ENCODE data around the gene DCUN1D3.
"Not testable (repeated sequence)": the region's sequence is repeated elsewhere in the genome, so short reads cannot be mapped to it uniquely, and the experiment has no call there.

DCUN1D3 gene

GRCh38 chr16:20886320-20886719, 13.8 kb downstream of the DCUN1D3 start:
- DNase-seq = no peak

- no peak for DNase-seq
Observed at GRCh38 chr16:20884240-20884556, 16.0 kb downstream of the DCUN1D3 start.

- DNase-seq = no peak
Observed at GRCh38 chr16:20883554-20884239, 16.5 kb downstream of the DCUN1D3 start.

- no peak for DNase-seq
Observed at GRCh38 chr16:20881503-20881878, 18.7 kb downstream of the DCUN1D3 start.

GRCh38 chr16:20880867-20881502, 19.2 kb downstream of the DCUN1D3 start:
- DNase-seq = no peak

GRCh38 chr16:20879175-20880040, 20.8 kb downstream of the DCUN1D3 start:
- DNase-seq = no peak

GRCh38 chr16:20878682-20879147, 21.4 kb downstream of the DCUN1D3 start:
- no peak for DNase-seq

- no peak for DNase-seq
Observed at GRCh38 chr16:20875355-20875650, 24.9 kb downstream of the DCUN1D3 start.

- no peak for DNase-seq
Observed at GRCh38 chr16:20874088-20874581, 26.0 kb downstream of the DCUN1D3 start.

- DNase-seq = no peak
Observed at GRCh38 chr16:20873331-20873730, 26.8 kb downstream of the DCUN1D3 start.

- no peak for DNase-seq
Observed at GRCh38 chr16:20871941-20872815, 28.0 kb downstream of the DCUN1D3 start.

- DNase-seq = no peak
Observed at GRCh38 chr16:20871258-20871657, 28.9 kb downstream of the DCUN1D3 start.

GRCh38 chr16:20870122-20870820, 29.9 kb downstream of the DCUN1D3 start:
- DNase-seq = no peak

- DNase-seq = no peak
Observed at GRCh38 chr16:20868890-20869289, 31.3 kb downstream of the DCUN1D3 start.

GRCh38 chr16:20867585-20867984, 32.6 kb downstream of the DCUN1D3 start:
- DNase-seq = no peak

GRCh38 chr16:20866801-20867200, 33.4 kb downstream of the DCUN1D3 start:
- DNase-seq = no peak

- DNase-seq = no peak
Observed at GRCh38 chr16:20866145-20866772, 33.9 kb downstream of the DCUN1D3 start.

GRCh38 chr16:20865420-20866131, 34.6 kb downstream of the DCUN1D3 start:
- DNase-seq = no peak

- not testable (repeated sequence) for DNase-seq
Observed at GRCh38 chr16:20864376-20864775, 35.8 kb downstream of the DCUN1D3 start.

- DNase-seq = no peak
Observed at GRCh38 chr16:20862162-20862960, 37.8 kb downstream of the DCUN1D3 start.

Data from activated CD4-positive, alpha-beta T cell treated with anti-CD3 and anti-CD28 coated beads, Interleukin-2, amount 50 U/mL, for 1 hour (primary cell).